Right renal cortex interstitium (tissue), 3 donors: ENCODE measurements around the gene JPH3. TPM values are rescaled to one million over a fixed set of nuclear protein-coding genes. Genes with fewer than 3 reads are reported as not detected.

Source experiments
- DNase-seq, 3 donors: peaks; one replicate each; pipeline ENCODE4 v3.0.0-alpha.2; 2013; ENCODE audit warnings: low read depth in 3 of 3, low spot score in 2 of 3
- polyA plus RNA-seq, 3 donors: library from polyadenylated mRNA; unstranded; fragments of 120-200 nt; gene quantifications; one replicate each; pipeline ENCODE4 v1.2.1, GENCODE V29; 2013; ENCODE audit not compliant: insufficient read length in 3 of 3

Gene JPH3
- polyA plus RNA-seq, 3 donors, result 0.54 to 0.74 (median 0.57) TPM

DNA sequence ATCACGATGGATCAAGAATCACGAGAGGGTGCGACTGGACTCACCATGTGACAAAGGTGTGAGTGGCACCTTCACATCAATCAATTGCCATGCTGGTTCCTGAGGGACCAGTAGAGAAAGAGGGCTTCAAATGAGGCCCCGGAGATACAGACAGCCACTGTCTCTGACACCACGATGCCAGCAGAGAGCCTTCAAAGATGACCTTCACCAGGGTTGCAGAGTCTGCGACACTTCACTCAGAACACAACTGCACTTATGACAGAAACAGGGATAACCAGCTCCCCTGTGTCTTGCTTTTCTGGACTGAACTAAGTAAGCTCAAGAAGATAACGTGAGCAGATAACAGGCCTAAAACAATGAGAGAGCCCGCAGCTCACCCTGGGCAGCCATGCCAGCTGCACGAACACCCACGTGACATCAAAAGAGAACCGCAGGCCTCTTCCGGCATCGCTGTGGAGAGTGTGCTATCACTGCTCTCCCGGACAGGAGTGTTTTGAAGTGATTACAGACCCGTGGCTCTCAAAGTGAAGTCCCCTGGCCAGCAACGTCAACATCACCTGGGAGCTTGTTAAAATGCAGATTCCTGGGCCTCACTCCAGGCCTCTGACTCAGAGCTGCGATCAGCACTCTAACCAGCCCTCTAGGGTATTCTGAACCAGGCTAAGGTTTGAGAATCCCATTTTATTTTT, 127.1 kb downstream of the JPH3 start:
- DNase-seq, result no peak

GRCh38 chr16:87731607-87732006, 129.3 kb downstream of the JPH3 start:
- DNase-seq, result no peak

GRCh38 chr16:87733190-87733589, 130.9 kb downstream of the JPH3 start:
- no peak for DNase-seq

DNA sequence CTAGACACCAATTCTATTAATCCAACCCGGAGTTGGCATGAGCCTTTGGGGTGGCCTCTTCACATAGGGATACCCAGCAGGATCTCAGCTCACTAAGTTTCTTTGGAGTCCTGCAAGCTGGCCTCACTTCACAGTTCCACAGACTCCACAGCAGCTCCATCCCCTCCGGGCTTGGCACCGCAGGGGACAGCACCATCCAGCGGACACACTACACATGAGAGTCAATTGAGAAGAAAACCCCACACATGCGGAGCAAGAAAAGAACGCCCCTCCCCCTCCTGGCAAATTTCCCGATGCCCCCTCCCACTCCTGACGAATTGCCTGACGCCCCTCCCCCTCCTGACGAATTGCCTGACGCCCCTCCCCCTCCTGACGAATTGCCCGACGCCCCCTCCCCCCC, 132.3 kb downstream of the JPH3 start:
- DNase-seq, result no peak

- no peak for DNase-seq
These were observed 133.1 kb downstream of the JPH3 start for GRCh38 chr16:87735270-87736007.

GRCh38 chr16:87736008-87736382, 133.7 kb downstream of the JPH3 start:
- DNase-seq, result no peak

GRCh38 chr16:87739801-87740200, 137.5 kb downstream of the JPH3 start:
- no peak for DNase-seq

DNA sequence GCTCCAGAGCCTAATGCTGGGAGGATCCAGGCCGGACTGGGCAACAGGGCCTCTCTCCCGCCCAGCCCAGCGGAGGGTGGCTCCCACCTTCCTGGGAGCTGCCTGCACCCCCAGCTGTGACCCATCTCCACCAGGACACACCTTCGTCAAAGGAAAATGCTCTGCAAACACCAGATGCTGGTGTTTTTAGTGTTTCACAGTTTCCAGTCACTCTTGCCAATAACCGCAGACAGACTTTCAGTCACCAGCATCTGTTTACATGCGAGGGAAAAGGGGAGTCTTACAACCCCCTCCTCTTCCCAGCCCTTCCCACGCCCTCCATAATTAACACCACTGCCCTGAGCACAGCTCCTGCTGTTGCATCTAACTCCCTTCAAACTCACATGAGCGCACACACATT, 138.1 kb downstream of the JPH3 start:
- no peak for DNase-seq

DNA sequence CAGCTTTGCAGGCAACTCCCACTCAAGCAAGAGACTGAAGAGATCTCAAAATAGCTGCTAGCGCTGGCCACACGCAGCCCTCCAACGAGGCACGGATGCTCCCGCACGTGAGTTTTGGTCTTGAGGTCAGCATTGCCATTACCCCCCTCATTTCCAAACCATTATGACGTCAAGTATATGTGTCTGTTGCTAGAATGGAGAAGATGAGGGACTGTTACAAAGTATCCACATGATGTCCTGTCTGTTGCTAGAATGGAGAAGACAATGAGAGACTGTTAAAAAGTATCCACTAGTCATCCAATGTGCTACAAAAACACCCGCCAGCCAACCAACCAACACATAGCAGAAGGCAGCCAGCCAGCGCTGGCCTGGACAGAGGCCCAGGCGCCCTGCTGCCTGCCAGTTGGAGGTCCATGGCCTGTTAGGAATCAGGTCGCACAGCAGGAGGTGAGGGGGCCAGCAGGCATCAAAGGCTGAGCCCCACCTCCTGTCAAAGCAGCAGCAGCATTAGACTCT, 138.7 kb downstream of the JPH3 start:
- no peak for DNase-seq

DNA sequence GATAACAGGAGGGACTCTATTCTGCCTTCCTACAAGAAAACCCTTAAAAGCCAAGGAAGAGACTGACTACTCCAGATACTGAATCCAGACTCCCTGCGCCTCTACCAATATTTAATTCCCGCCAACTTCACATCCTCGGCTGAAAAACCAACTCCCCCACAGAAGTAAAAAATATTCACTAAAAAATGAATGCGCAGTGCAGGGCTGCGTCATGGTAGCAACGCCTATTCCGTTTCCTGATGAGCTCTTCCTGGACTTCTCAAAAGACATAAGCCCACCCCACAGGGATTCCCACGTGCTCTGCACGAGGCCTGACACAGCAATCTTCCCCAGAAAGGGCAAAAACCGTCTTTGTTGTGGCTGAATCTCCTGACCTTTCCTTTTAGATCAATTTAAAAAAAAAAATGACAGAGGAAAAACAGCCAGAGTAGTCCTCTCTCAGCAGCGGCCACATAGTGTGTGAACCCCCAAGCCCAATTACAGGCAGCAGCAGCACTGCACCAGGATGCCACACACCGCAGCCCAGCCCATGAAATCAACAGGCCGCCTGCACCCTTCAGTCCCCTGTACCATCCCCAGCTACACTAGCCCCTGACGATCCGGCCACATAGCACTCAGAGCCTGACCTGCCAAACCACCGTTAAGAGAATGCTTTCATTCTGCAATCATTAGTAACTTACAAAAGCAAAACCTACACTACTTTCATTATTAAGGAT, 139.6 kb downstream of the JPH3 start:
- no peak for DNase-seq

DNA sequence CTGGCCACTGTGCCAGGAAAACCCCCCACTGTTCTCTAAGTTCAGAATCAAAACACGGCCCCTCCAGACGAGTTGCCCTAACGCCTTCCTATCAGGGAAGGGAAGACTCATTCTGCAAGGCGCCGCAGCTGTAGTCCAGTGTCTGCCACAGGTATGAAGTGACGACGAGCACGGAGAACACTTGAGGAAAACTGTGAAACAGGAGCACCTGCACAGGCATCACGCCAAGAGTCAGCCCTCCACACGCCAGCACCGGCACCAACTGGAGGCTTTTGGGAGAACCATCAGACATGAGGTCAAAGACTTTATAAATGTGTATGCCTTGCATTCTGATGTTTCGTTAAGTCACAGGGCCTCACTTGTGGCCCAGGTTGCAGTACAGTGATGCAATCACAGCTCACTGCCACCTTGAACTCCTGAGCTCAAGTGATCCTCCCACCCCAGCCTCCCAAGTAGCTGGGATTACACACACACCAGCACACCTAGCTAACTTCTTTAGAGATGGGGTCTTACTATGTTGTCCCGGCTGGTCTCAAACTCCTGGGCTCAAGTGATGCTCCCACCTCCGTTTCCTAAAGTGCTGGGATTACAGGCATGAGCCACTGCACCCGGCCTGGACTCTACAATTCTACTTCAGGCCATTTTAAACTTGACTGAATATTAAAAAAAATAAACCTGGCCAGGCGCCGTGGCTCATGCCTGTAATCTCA, 140.6 kb downstream of the JPH3 start:
- DNase-seq, result no peak

- no peak for DNase-seq
These were observed 142.6 kb downstream of the JPH3 start for GRCh38 chr16:87744750-87745514.

- DNase-seq, result no peak
These were observed 143.9 kb downstream of the JPH3 start for GRCh38 chr16:87746178-87746577.

Other genes with a start within 250 kb of the JPH3 start
- 10 to 100 TPM; 18.7 to 22.6 (median 18.9) TPM for gene FBXO31, start 218.7 kb upstream of the JPH3 start, polyA plus RNA-seq
- 10 to 100 TPM; 67.1 to 74.8 (median 71.2) TPM for gene MAP1LC3B, start 210.2 kb upstream of the JPH3 start, polyA plus RNA-seq
- 10 to 100 TPM; 28.6 to 32.1 (median 30.7) TPM for gene ZCCHC14, start 109.5 kb upstream of the JPH3 start, polyA plus RNA-seq
- gene KLHDC4, start 163.5 kb downstream of the JPH3 start, polyA plus RNA-seq, result 10 to 100 TPM; 21.6 to 24.2 (median 24.0) TPM